IMR-90 (cell line): ENCODE data around the gene DNAJB7. TPM values are rescaled to one million over a fixed set of nuclear protein-coding genes. Genes with fewer than 3 reads are reported as not detected.

Experiments
- ATAC-seq: fragments of 200-7000 bp; cut with Tn5 transposase; 2 replicates; pipeline ENCODE4 v1.9.1; 2020; ENCODE audit warnings: low read depth, mild to moderate bottlenecking, moderate library complexity
- BruUV-seq: library from RNA; stranded (reverse); fragments of 400-500 nt; replicated peaks from 2 replicates; lab custom pipeline; 2021; lab: Mats Ljungman, UMichigan
- CTCF ChIA-PET: fragments of 300-600 bp; formaldehyde crosslinking; extraction: SDS; loops from one replicate; lab custom pipeline; 2021; ENCODE audit warnings: antibody characterized with exemption; lab: Yijun Ruan, JAX
- POLR2A ChIA-PET: fragments of 300-600 bp; sonication (Branson Sonifier 250); formaldehyde crosslinking; loops from one replicate; lab custom pipeline; 2022; ENCODE audit warnings: antibody characterized with exemption; ENCODE audit not compliant: unreplicated experiment; lab: Charles Lee
- DNase-seq: peaks from one replicate; pipeline ENCODE4 v3.0.0; 2013
- H2AFZ ChIP-seq: replicated peaks from 2 replicates; pipeline ENCODE3; 2013; ENCODE audit warnings: low read length, mild to moderate bottlenecking; ENCODE audit not compliant: poor library complexity
- H2AK5ac ChIP-seq: 2 replicates; pipeline ENCODE4 v1.6.1; 2013; ENCODE audit warnings: low read depth, low read length, inconsistent platforms
- H2AK9ac ChIP-seq: replicated peaks from 2 replicates; pipeline ENCODE3; 2013; ENCODE audit warnings: mild to moderate bottlenecking, low read depth, low read length, moderate library complexity; ENCODE audit not compliant: poor library complexity
- H2BK120ac ChIP-seq: 2 replicates; pipeline ENCODE4 v1.6.1; 2013; ENCODE audit warnings: low read depth, low read length, inconsistent platforms
- H2BK15ac ChIP-seq: 3 replicates; pipeline ENCODE4 v1.6.1; 2013; ENCODE audit warnings: low read depth, low read length, inconsistent platforms
- H2BK20ac ChIP-seq: 2 replicates; pipeline ENCODE4 v1.6.1; 2013; ENCODE audit warnings: low read depth, mild to moderate bottlenecking, inconsistent platforms, low read length, moderate library complexity
- H2BK5ac ChIP-seq: 2 replicates; pipeline ENCODE4 v1.6.1; 2013; ENCODE audit warnings: mild to moderate bottlenecking, low read depth, low read length, inconsistent platforms; ENCODE audit not compliant: poor library complexity, severe bottlenecking
- H3K14ac ChIP-seq: replicated peaks from 2 replicates; pipeline ENCODE4 v1.6.1; 2013; ENCODE audit warnings: low read depth, low read length, inconsistent platforms
- H3K18ac ChIP-seq: 2 replicates; pipeline ENCODE4 v1.6.1; 2013; ENCODE audit warnings: low read depth, low read length, control low read depth
- H3K23ac ChIP-seq: 2 replicates; pipeline ENCODE4 v1.6.1; 2013; ENCODE audit warnings: low read depth, low read length, inconsistent platforms
- H3K27ac ChIP-seq: 2 replicates; pipeline ENCODE4 v1.5.1; 2013; ENCODE audit warnings: mild to moderate bottlenecking, control low read depth, low read length; ENCODE audit not compliant: insufficient read depth
- H3K27me3 ChIP-seq: 2 replicates; pipeline ENCODE4 v1.6.1; 2013; ENCODE audit warnings: low read length; ENCODE audit not compliant: control insufficient read depth, insufficient read depth
- H3K36me3 ChIP-seq: 2 replicates; pipeline ENCODE4 v1.6.1; 2013; ENCODE audit warnings: low read length, mixed read lengths; ENCODE audit not compliant: control insufficient read depth, insufficient read depth
- H3K4ac ChIP-seq: 2 replicates; pipeline ENCODE4 v1.6.1; 2013; ENCODE audit warnings: low read depth, low read length, inconsistent platforms
- H3K4me1 ChIP-seq: 2 replicates; pipeline ENCODE4 v1.6.1; 2013; ENCODE audit warnings: low read length, mixed read lengths; ENCODE audit not compliant: control insufficient read depth, insufficient read depth
- H3K4me2 ChIP-seq: 2 replicates; pipeline ENCODE4 v1.6.1; 2013; ENCODE audit warnings: low read depth, mild to moderate bottlenecking, control low read depth, low read length, moderate library complexity
- H3K4me3 ChIP-seq: 2 replicates; pipeline ENCODE4 v1.5.1; 2013; ENCODE audit warnings: low read depth, mild to moderate bottlenecking, control low read depth, low read length, moderate library complexity; ENCODE audit not compliant: insufficient read depth
- H3K56ac ChIP-seq: 2 replicates; pipeline ENCODE4 v1.6.1; 2013; ENCODE audit warnings: low read length, inconsistent platforms; ENCODE audit not compliant: insufficient read depth; ENCODE audit errors: extremely low read depth
- H3K79me1 ChIP-seq, 2 experiments: 2 replicates each; pipeline ENCODE4 v1.6.1; 2013; ENCODE audit warnings: low read length in 2 of 2, inconsistent platforms in 1 of 2, low read depth in 1 of 2
- H3K9ac ChIP-seq: 2 replicates; pipeline ENCODE4 v1.6.1; 2013; ENCODE audit warnings: low read depth, low read length, control low read depth
- H3K9me1 ChIP-seq: 2 replicates; pipeline ENCODE4 v1.6.1; 2013; ENCODE audit warnings: low read length, inconsistent platforms; ENCODE audit not compliant: insufficient read depth
- H3K9me3 ChIP-seq: 2 replicates; pipeline ENCODE4 v1.6.1; 2013; ENCODE audit warnings: low read length; ENCODE audit not compliant: control insufficient read depth, insufficient read depth
- H4K20me1 ChIP-seq: 2 replicates; pipeline ENCODE4 v1.6.1; 2013; ENCODE audit warnings: low read length, inconsistent platforms; ENCODE audit not compliant: insufficient read depth
- H4K5ac ChIP-seq: 2 replicates; pipeline ENCODE4 v1.6.1; 2013; ENCODE audit warnings: mild to moderate bottlenecking, low read depth, low read length, control low read depth
- H4K8ac ChIP-seq, 2 experiments: 2 replicates each; pipeline ENCODE4 v1.6.1; 2013; ENCODE audit warnings: low read depth in 2 of 2, low read length in 2 of 2, control low read depth in 1 of 2, inconsistent platforms in 1 of 2
- H4K91ac ChIP-seq: 2 replicates; pipeline ENCODE4 v1.6.1; 2013; ENCODE audit warnings: low read depth, low read length, inconsistent platforms; ENCODE audit not compliant: insufficient read depth
- BHLHE40 ChIP-seq: fragments of 150-350 bp; IDR thresholded peaks from 2 replicates; pipeline ENCODE4 v1.6.1; 2016; ENCODE audit warnings: mild to moderate bottlenecking, low read depth, low read length
- CEBPB ChIP-seq: IDR thresholded peaks from 2 replicates; pipeline ENCODE4 v1.6.1; 2012; ENCODE audit warnings: low read depth, low read length, improper control_type of control experiment
- CHD1 ChIP-seq: IDR thresholded peaks from 2 replicates; pipeline ENCODE4 v1.6.1; 2012; ENCODE audit warnings: low read depth, low read length, improper control_type of control experiment
- FOS ChIP-seq: fragments of 150-350 bp; IDR thresholded peaks from 2 replicates; pipeline ENCODE4 v1.6.1; 2016; ENCODE audit warnings: low read depth, low read length
- MAFK ChIP-seq: IDR thresholded peaks from 2 replicates; pipeline ENCODE4 v1.6.1; 2012; ENCODE audit warnings: low read depth, low read length, improper control_type of control experiment
- MAZ ChIP-seq: IDR thresholded peaks from 2 replicates; pipeline ENCODE4 v1.6.1; 2012; ENCODE audit warnings: low read depth, mild to moderate bottlenecking, low read length, improper control_type of control experiment, moderate library complexity, borderline replicate concordance
- MXI1 ChIP-seq: IDR thresholded peaks from 2 replicates; pipeline ENCODE4 v1.6.1; 2012; ENCODE audit warnings: low read depth, mild to moderate bottlenecking, low read length, moderate library complexity, borderline replicate concordance
- RAD21 ChIP-seq: IDR thresholded peaks from 2 replicates; pipeline ENCODE4 v1.6.1; 2012; ENCODE audit warnings: low read length, improper control_type of control experiment
- RCOR1 ChIP-seq: IDR thresholded peaks from 2 replicates; pipeline ENCODE4 v1.6.1; 2012; ENCODE audit warnings: mild to moderate bottlenecking, low read length, improper control_type of control experiment; ENCODE audit not compliant: insufficient replicate concordance
- RFX5 ChIP-seq: IDR thresholded peaks from 2 replicates; pipeline ENCODE4 v1.8.0; 2012; ENCODE audit warnings: low read depth, mild to moderate bottlenecking, low read length, moderate library complexity
- WGBS, 2 experiments: methylation state at CpG; one replicate each; pipeline versions ENCODE4 v1.1.5 to v1.1.7; 2013; ENCODE audit warnings: missing lambda C conversion rate in 2 of 2; ENCODE audit not compliant: insufficient read length in 1 of 2; ENCODE audit errors: extremely low coverage in 2 of 2; 5-methylcytosine and 5-hydroxymethylcytosine counted together
- dilution Hi-C: fragments of 300-500 bp; cut with HindIII; formaldehyde crosslinking; loops from one replicate; pipeline ENCODE4 v1.14.3; 2018; ENCODE audit warnings: low sequenced_read_pairs; ENCODE audit not compliant: unreplicated experiment
- in situ Hi-C: fragments of 300-500 bp; cut with MboI; formaldehyde crosslinking; loops from 3 replicates; pipeline ENCODE4 v1.14.3; 2019; ENCODE audit warnings: low sequenced_read_pairs, inconsistent platforms, mixed read lengths
- intact Hi-C: fragments of 100-400 bp; cut with micrococcal nuclease; formaldehyde crosslinking; loops from 2 replicates; pipeline ENCODE4 v1.10.0; 2022
- polyA plus RNA-seq, 3 experiments: library from polyadenylated mRNA; depleted of rRNA; stranded (reverse); fragments of >200 nt; gene quantifications; 2 replicates each; pipeline ENCODE4 v1.2.3, GENCODE V29; 2012; ENCODE audit warnings: low replicate concordance in 1 of 3
- total RNA-seq: library from RNA; depleted of rRNA; stranded (reverse); fragments of >200 nt; gene quantifications from 2 replicates; pipeline ENCODE4 v1.2.3, GENCODE V29; 2012
- TF ChIP-seq, protein P1 (sequence below): fragments of 150-350 bp; IDR thresholded peaks from 2 replicates; pipeline ENCODE4 v1.6.1; 2017; ENCODE audit warnings: mild to moderate bottlenecking, antibody characterized with exemption, low read length, low read depth
- TF ChIP-seq, protein P2 (sequence below): conservative IDR thresholded peaks from 2 replicates; pipeline ENCODE4 v1.5.1; 2012; ENCODE audit warnings: mild to moderate bottlenecking, low read depth, low read length, improper control_type of control experiment
- TF ChIP-seq, protein P3 (sequence below): fragments of 150-350 bp; IDR thresholded peaks from 2 replicates; pipeline ENCODE4 v1.6.1; 2016; ENCODE audit warnings: low read depth, mild to moderate bottlenecking, low read length, moderate library complexity, borderline replicate concordance

The DNAJB7 gene
- total and polyA plus RNA-seq, 2 of the 4 experiments (the other 2 are of a cell fraction), result not detected

DNA sequence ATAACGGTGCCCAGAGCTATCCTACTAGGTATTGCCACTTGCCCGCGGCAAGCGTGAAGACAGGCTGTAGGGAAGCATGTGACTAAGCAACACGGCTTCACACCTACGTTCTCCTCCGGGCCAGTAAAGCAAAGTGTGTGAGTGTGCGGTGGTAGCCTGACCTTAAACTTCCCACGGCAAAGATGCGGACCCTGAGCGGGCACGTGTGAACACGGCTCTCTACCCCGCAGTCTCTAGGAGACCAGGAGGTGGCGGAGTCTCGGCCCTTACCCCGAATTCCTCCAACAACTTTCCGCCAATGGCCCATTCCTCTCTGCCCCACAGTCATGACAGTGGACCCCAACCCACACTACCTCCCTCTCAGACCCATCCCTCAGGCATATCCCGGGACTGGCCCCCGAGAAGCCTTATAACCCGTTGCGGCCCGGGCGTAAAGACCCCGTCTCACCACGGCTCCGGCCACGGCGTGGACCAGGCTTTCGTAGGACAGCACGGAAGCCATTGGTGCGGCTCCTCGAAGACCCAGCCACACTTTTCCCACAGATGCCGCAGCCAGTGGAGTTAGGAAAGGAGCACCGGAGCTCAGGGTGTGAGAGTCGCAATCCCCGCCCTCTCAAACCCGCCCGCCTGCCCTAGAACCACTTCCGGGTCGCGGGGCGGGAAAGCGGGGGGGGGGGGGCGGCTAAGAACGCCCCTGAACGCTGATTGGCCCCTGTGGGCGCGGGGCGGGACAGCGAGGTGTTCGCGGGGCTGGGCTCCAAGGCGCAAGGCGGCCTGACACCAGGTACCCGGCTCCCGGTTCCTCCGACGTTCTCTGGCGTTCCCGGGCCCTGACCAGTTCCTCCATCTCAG is 42.9 kb downstream of the DNAJB7 start, which contains the start of gene SLC25A17:
TSS of gene SLC25A17 (minus strand) at position 600 of the 852 bp plus-strand sequence. CDS start at position 502, 98 bp downstream.
- H4K20me1 ChIP-seq, result no peaks in the 10 kb centered on the region; the same call in 1 of the 2 replicates
- dilution Hi-C loops, result no loop called here
- H3K56ac ChIP-seq, result peak within 1 kb of the TSS; percentile 55
- H4K91ac ChIP-seq, result peak within 1 kb of the TSS; percentile 87
- no peaks in the 10 kb centered on the region for H3K36me3 ChIP-seq
- no TSS peak for BruUV-seq
- ChIA-PET POLR2A (interaction anchor here (0.6 to 1.0 kb wide), 3 partner anchors 10 to 600 kb away, joined by 3 to 5 read pairs (median 3); no protein-coding TSS in a partner anchor), CTCF (interaction anchor here (0.6 to 1.3 kb wide), 5 partner anchors 9 to 279 kb away, joined by 3 to 6 read pairs (median 5); no protein-coding TSS in a partner anchor)
- peak within 1 kb of the TSS; percentile 97 for H3K4me2 ChIP-seq
- peak within 1 kb of the TSS; percentile 63 for H4K5ac ChIP-seq
- no peaks in the 10 kb centered on the region for H3K4me1 ChIP-seq
- H2BK15ac ChIP-seq, result no peak within 1 kb of the TSS
- in situ Hi-C loops, result no loop called here
- peak within 1 kb of the TSS; percentile 79 for H2BK5ac ChIP-seq
- H2AK5ac ChIP-seq, result peak within 1 kb of the TSS; percentile 88
- 0% methylated on average over 14 of the region's 61 CpGs; no CpG with 5 or more reads in 1 of the 2 experiments for WGBS, 2 experiments
- H3K23ac ChIP-seq, result peak within 1 kb of the TSS; percentile 99
- H3K27me3 ChIP-seq, result no peaks in the 10 kb centered on the region
- H3K14ac ChIP-seq, result peak within 1 kb of the TSS; percentile 92
- H3K79me1 ChIP-seq, result peaks cover 31 to 38% of the 10 kb centered on the region in 2 experiments
- intact Hi-C loops, result loop anchor here (2.0 kb wide), 1 partner anchor 136 kb away; no protein-coding TSS in a partner anchor
- no peaks in the 10 kb centered on the region for H3K9me3 ChIP-seq
- H3K9me1 ChIP-seq, result peaks cover 9% of the 10 kb centered on the region
- H2AK9ac ChIP-seq, result peak within 1 kb of the TSS; percentile 98
- H2BK20ac ChIP-seq, result no peak within 1 kb of the TSS
- ATAC-seq (peak; percentile 97), DNase-seq (peak; percentile 69)
- H3K9ac ChIP-seq, result peak within 1 kb of the TSS; percentile 71
- H3K4ac ChIP-seq, result peak within 1 kb of the TSS; percentile 92
- H3K4me3 ChIP-seq, result peak within 1 kb of the TSS; percentile 90
- peak within 1 kb of the TSS; percentile 74 for H3K27ac ChIP-seq
- peak within 1 kb of the TSS; percentile 74 for H2BK120ac ChIP-seq
- peak within 1 kb of the TSS; percentile 100 for H2AFZ ChIP-seq
- peak within 1 kb of the TSS; percentile 26 for H3K18ac ChIP-seq
- peak within 1 kb of the TSS; percentile 65 to 98 for H4K8ac ChIP-seq
- no peak for TF ChIP-seq FOS
- TF ChIP-seq RCOR1, result no peak
- TF ChIP-seq, protein P1, sequence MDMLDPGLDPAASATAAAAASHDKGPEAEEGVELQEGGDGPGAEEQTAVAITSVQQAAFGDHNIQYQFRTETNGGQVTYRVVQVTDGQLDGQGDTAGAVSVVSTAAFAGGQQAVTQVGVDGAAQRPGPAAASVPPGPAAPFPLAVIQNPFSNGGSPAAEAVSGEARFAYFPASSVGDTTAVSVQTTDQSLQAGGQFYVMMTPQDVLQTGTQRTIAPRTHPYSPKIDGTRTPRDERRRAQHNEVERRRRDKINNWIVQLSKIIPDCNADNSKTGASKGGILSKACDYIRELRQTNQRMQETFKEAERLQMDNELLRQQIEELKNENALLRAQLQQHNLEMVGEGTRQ, result peak; percentile 64
- no peak for TF ChIP-seq RFX5
- TF ChIP-seq CHD1, result no peak
- no peak; the same call in 1 of the 2 replicates for TF ChIP-seq MAZ
- TF ChIP-seq BHLHE40, result peak; percentile 85
- TF ChIP-seq RAD21, result peak; percentile 16; the same call in 1 of the 2 replicates
- TF ChIP-seq, protein P2, sequence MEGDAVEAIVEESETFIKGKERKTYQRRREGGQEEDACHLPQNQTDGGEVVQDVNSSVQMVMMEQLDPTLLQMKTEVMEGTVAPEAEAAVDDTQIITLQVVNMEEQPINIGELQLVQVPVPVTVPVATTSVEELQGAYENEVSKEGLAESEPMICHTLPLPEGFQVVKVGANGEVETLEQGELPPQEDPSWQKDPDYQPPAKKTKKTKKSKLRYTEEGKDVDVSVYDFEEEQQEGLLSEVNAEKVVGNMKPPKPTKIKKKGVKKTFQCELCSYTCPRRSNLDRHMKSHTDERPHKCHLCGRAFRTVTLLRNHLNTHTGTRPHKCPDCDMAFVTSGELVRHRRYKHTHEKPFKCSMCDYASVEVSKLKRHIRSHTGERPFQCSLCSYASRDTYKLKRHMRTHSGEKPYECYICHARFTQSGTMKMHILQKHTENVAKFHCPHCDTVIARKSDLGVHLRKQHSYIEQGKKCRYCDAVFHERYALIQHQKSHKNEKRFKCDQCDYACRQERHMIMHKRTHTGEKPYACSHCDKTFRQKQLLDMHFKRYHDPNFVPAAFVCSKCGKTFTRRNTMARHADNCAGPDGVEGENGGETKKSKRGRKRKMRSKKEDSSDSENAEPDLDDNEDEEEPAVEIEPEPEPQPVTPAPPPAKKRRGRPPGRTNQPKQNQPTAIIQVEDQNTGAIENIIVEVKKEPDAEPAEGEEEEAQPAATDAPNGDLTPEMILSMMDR, result peak; percentile 38
- TF ChIP-seq CEBPB, result no peak
- TF ChIP-seq, protein P3, sequence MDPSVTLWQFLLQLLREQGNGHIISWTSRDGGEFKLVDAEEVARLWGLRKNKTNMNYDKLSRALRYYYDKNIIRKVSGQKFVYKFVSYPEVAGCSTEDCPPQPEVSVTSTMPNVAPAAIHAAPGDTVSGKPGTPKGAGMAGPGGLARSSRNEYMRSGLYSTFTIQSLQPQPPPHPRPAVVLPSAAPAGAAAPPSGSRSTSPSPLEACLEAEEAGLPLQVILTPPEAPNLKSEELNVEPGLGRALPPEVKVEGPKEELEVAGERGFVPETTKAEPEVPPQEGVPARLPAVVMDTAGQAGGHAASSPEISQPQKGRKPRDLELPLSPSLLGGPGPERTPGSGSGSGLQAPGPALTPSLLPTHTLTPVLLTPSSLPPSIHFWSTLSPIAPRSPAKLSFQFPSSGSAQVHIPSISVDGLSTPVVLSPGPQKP, result no peak
- TF ChIP-seq MXI1, result peak; percentile 90
- no peak for TF ChIP-seq MAFK
